H1 (cell line): ENCODE measurements around the gene PPM1D. TPM values are rescaled to one million over a fixed set of nuclear protein-coding genes. Genes with fewer than 3 reads are reported as not detected.

Experiments used
- BRCA1 ChIP-seq: IDR thresholded peaks from 2 replicates; pipeline ENCODE4 v1.6.1; 2012; ENCODE audit warnings: low read depth, low read length, improper control_type of control experiment
- CBX5 ChIP-seq: fragments of 300-800, 300-1000 bp; sonication (generic); IDR thresholded peaks from 2 replicates; pipeline ENCODE4 v1.7.1; 2016; ENCODE audit warnings: antibody characterized with exemption, low read length, low read depth
- CBX8 ChIP-seq: fragments of 300-800, 300-1000 bp; sonication (generic); IDR thresholded peaks from 2 replicates; pipeline ENCODE4 v1.7.1; 2016; ENCODE audit warnings: low read depth, low read length, borderline replicate concordance
- CHD1 ChIP-seq: IDR thresholded peaks from 2 replicates; pipeline ENCODE4 v1.6.1; 2012; ENCODE audit warnings: low read depth, low read length, improper control_type of control experiment
- CTBP2 ChIP-seq: IDR thresholded peaks from 2 replicates; pipeline ENCODE4 v1.7.0; 2011; ENCODE audit warnings: borderline replicate concordance, mild to moderate bottlenecking, moderate library complexity, mixed read lengths, low read length; ENCODE audit not compliant: insufficient read depth, insufficient read length
- EZH2 ChIP-seq: fragments of 200-600 bp; sonication (generic); IDR thresholded peaks from 2 replicates; pipeline ENCODE4 v1.7.1; 2012; ENCODE audit warnings: low read depth, mild to moderate bottlenecking, moderate library complexity, low read length, inconsistent platforms; ENCODE audit not compliant: severe bottlenecking
- FOSL1 ChIP-seq: IDR thresholded peaks from 2 replicates; pipeline ENCODE4 v1.6.1; 2011; ENCODE audit warnings: mild to moderate bottlenecking, low read depth, low read length, moderate library complexity; ENCODE audit not compliant: insufficient read depth
- GABPA ChIP-seq: IDR thresholded peaks from 2 replicates; pipeline ENCODE4 v1.6.1; 2011; ENCODE audit warnings: mild to moderate bottlenecking, low read length, moderate library complexity, borderline replicate concordance; ENCODE audit not compliant: insufficient read depth
- HDAC6 ChIP-seq: IDR thresholded peaks from one replicate; pipeline ENCODE4 v1.7.1; 2012; ENCODE audit warnings: low read depth, mild to moderate bottlenecking, inconsistent platforms, low read length, moderate library complexity
- MAFK ChIP-seq: IDR thresholded peaks from 2 replicates; pipeline ENCODE4 v1.6.1; 2012; ENCODE audit warnings: low read depth, mild to moderate bottlenecking, improper control_type of control experiment, low read length
- PHF8 ChIP-seq: fragments of 200-600 bp; sonication (generic); conservative IDR thresholded peaks from 2 replicates; pipeline ENCODE4 v1.7.1; 2012; ENCODE audit warnings: low read depth, mild to moderate bottlenecking, inconsistent platforms, low read length, moderate library complexity
- POLR2AphosphoS5 ChIP-seq: IDR thresholded peaks from 2 replicates; pipeline ENCODE4 v1.6.1; 2011; ENCODE audit warnings: low read depth, low read length
- RBBP5 ChIP-seq: IDR thresholded peaks from 2 replicates; pipeline ENCODE4 v1.7.1; 2012; ENCODE audit warnings: low read depth, mild to moderate bottlenecking, inconsistent platforms, low read length, moderate library complexity, borderline replicate concordance
- RFX5 ChIP-seq: IDR thresholded peaks from 2 replicates; pipeline ENCODE4 v1.6.1; 2011; ENCODE audit warnings: low read depth, low read length, improper control_type of control experiment, borderline replicate concordance
- SAP30 ChIP-seq: fragments of 300-600 bp; sonication (generic); IDR thresholded peaks from 2 replicates; pipeline ENCODE4 v1.7.1; 2012; ENCODE audit warnings: low read length, moderate library complexity, mild to moderate bottlenecking, inconsistent platforms; ENCODE audit not compliant: insufficient read depth, insufficient replicate concordance
- SIN3A ChIP-seq, 2 experiments: IDR thresholded peaks in 1 of 2; conservative IDR thresholded peaks in 1 of 2; 2 replicates each; pipeline ENCODE4 v1.6.1; 2011 to 2012; ENCODE audit warnings: low read length in 2 of 2, improper control_type of control experiment in 1 of 2, low read depth in 1 of 2, mild to moderate bottlenecking in 1 of 2
- SIX5 ChIP-seq: IDR thresholded peaks from 2 replicates; pipeline ENCODE4 v1.6.1; 2011; ENCODE audit warnings: mild to moderate bottlenecking, low read depth, low read length
- SP4 ChIP-seq: IDR thresholded peaks from 2 replicates; pipeline ENCODE4 v1.6.1; 2012; ENCODE audit warnings: low read length, inconsistent platforms
- TAF1 ChIP-seq: IDR thresholded peaks from 2 replicates; pipeline ENCODE4 v1.6.1; 2011; ENCODE audit warnings: mild to moderate bottlenecking, low read depth, low read length
- TBP ChIP-seq: IDR thresholded peaks from 2 replicates; pipeline ENCODE4 v1.6.1; 2011; ENCODE audit warnings: low read depth, low read length, improper control_type of control experiment
- YY1 ChIP-seq: IDR thresholded peaks from 2 replicates; pipeline ENCODE4 v1.6.1; 2011; ENCODE audit warnings: low read depth, mild to moderate bottlenecking, low read length
- polyA plus RNA-seq, 7 experiments: library from polyadenylated mRNA; depleted of rRNA in 3 of 7; stranded (reverse) in 5 of 7; unstranded in 2 of 7; fragments of >200 nt in 5 of 7; fragments of 200-250 nt in 2 of 7; gene quantifications; 1 replicate in 5 of 7; 2 replicates in 1 of 7; 4 replicates in 1 of 7; pipeline versions ENCODE4 v1.2.1 to v1.2.3, GENCODE V29; 2011 to 2013; ENCODE audit warnings: missing spikeins in 2 of 7, mixed read lengths in 2 of 7
- total RNA-seq: library from RNA; stranded (reverse); fragmentation: NEBNext Ultra II Directional; extraction: Animal tissue kit (Norgen Biotek cat#: 25700); gene quantifications from 2 replicates; pipeline ENCODE4 v1.2.1, GENCODE V29; 2021
- TF ChIP-seq, protein P1 (sequence below): IDR thresholded peaks from 2 replicates; pipeline ENCODE4 v1.6.1; 2012; ENCODE audit warnings: low read length, inconsistent platforms

Gene PPM1D
- total and polyA plus RNA-seq, 2 of the 8 experiments (the other 6 are each of a cell fraction or from before 2014, with no cell fraction given), result 5.0 to 16.7 TPM

DNA sequence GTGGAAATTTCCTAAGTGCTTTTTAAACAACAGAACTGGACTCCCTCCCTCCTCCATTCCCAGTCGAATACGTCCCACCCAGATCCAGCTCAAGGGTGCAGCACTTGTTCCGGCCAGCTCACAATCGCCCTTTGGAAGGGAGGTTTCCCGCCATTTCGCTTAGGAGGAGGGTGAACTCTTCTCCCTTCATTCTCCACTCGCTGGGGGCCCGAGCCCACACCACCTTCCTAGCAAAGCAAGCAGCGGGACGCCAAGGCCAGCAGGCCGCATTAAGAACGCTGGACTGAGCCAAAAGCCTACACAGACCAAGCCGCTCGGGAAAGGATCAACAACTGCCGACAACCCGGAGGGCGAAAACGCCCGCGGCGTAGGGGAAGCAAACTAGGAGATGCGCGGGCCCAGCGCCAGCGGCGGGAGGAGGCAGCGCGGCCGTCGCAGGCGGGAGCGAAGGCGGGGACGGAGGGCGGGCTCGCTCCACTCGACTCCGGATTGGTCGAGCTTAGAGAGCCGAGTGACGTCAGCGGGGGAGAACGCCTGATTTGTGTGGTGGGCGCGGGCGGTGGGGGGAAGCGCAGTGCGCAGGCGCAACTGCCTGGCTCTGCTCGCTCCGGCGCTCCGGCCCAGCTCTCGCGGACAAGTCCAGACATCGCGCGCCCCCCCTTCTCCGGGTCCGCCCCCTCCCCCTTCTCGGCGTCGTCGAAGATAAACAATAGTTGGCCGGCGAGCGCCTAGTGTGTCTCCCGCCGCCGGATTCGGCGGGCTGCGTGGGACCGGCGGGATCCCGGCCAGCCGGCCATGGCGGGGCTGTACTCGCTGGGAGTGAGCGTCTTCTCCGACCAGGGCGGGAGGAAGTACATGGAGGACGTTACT is at the start of gene PPM1D (continued):
- TF ChIP-seq RFX5 (no peak), CTBP2 (no peak), POLR2AphosphoS5 (peak; percentile 93), SP4 (peak; percentile 49; the same call in 1 of the 2 replicates), CBX5 (no peak), YY1 (0 out of 2 replicates have a peak, but pooled peaks have one; percentile 7), TAF1 (peak; percentile 98), SAP30 (no peak), FOSL1 (no peak), SIN3A (conservative IDR thresholded peaks at IDR 0.05 in 1 of 2, IDR thresholded peaks at IDR 0.05 in 1 of 2; ENCODE audit: low read depth in 1 of 2, low read length in 2 of 2) (peak; percentile 7 to 83; a peak in 2 of 4 replicates), SIX5 (no peak), BRCA1 (peak; percentile 57), RBBP5 (no peak; the same call in 1 of the 2 replicates), CHD1 (no peak), MAFK (no peak), CBX8 (no peak), TBP (peak; percentile 89), GABPA (no peak), PHF8 (peak; percentile 97), EZH2 (no peak), HDAC6 (no peak)
- TF ChIP-seq, protein P1, sequence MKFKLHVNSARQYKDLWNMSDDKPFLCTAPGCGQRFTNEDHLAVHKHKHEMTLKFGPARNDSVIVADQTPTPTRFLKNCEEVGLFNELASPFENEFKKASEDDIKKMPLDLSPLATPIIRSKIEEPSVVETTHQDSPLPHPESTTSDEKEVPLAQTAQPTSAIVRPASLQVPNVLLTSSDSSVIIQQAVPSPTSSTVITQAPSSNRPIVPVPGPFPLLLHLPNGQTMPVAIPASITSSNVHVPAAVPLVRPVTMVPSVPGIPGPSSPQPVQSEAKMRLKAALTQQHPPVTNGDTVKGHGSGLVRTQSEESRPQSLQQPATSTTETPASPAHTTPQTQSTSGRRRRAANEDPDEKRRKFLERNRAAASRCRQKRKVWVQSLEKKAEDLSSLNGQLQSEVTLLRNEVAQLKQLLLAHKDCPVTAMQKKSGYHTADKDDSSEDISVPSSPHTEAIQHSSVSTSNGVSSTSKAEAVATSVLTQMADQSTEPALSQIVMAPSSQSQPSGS, result peak; percentile 71; the same call in 1 of the 2 replicates
